Cardiac fibroblast (primary cell): ENCODE data around the gene GGT5.
"Not testable (repeated sequence)": the region's sequence is repeated elsewhere in the genome, so short reads cannot be mapped to it uniquely, and the experiment has no call there.

Experiments
- DNase-seq, 2 donors: peaks; one replicate each; pipeline versions ENCODE4 v3.0.0 to v3.0.0-alpha.2; 2010; ENCODE audit warnings: low read depth in 2 of 2
- H3K4me3 ChIP-seq, 2 donors: replicated peaks in 1 of 2; 1 replicate in 1 of 2; 2 replicates in 1 of 2; pipeline ENCODE4 v1.5.1; 2011; ENCODE audit warnings: low read depth in 2 of 2, low read length in 2 of 2, mild to moderate bottlenecking in 2 of 2, moderate library complexity in 1 of 2
- TF ChIP-seq, protein P1 (sequence below): IDR thresholded peaks from one replicate; pipeline ENCODE4 v1.5.1; 2011; ENCODE audit warnings: low read depth, mild to moderate bottlenecking, low read length, inconsistent platforms

GGT5 gene

DNA sequence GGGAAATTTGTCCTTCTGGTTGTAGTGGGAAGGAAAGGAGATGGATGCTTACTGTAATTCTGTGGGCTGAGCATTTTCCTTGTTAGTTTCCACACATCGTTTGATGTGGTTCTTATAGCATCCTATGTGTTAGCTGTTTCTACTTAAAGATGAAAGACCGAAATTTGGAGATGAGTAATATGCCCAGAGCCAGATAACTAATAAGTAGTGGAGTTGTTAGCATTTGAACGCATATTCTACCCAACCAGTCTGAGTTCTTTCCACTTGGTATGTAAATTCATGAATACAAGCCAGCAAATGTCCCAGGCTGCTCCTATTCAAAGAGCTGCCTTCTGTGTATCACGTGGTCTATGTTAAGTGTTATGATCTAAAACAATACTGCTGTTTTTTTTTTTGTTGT is 40.4 kb upstream of the GGT5 start:
- peak in 1 of 2 donors; percentile 40 for DNase-seq
- TF ChIP-seq, protein P1, sequence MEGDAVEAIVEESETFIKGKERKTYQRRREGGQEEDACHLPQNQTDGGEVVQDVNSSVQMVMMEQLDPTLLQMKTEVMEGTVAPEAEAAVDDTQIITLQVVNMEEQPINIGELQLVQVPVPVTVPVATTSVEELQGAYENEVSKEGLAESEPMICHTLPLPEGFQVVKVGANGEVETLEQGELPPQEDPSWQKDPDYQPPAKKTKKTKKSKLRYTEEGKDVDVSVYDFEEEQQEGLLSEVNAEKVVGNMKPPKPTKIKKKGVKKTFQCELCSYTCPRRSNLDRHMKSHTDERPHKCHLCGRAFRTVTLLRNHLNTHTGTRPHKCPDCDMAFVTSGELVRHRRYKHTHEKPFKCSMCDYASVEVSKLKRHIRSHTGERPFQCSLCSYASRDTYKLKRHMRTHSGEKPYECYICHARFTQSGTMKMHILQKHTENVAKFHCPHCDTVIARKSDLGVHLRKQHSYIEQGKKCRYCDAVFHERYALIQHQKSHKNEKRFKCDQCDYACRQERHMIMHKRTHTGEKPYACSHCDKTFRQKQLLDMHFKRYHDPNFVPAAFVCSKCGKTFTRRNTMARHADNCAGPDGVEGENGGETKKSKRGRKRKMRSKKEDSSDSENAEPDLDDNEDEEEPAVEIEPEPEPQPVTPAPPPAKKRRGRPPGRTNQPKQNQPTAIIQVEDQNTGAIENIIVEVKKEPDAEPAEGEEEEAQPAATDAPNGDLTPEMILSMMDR: no peak
- no peak overlapping the region for H3K4me3 ChIP-seq

DNA sequence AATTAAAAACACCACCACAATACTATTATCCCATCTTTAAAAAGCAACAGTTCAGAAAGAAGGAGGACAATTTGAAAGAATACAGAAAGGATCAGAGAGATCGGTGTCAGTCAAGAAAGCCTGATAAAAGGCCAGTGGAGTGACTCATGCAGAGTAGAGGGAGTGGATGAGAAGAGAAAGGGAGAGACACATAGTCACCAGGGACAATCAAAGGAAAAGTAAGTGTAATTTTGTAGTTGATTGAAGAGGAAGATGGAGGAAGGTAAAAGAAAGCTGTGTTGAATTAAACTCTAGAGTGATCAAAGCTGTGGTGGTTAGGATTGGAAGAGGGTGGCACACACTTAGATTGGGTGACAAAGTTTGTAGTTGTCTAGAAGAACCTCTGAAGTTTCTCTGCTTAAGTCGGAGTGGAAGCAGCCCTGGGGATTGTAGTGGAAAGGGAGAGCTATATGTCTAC is 39.9 kb upstream of the GGT5 start:
- H3K4me3 ChIP-seq: no peak overlapping the region
- peak in 1 of 2 donors; percentile 32 for DNase-seq
- TF ChIP-seq, protein P1: no peak

DNA sequence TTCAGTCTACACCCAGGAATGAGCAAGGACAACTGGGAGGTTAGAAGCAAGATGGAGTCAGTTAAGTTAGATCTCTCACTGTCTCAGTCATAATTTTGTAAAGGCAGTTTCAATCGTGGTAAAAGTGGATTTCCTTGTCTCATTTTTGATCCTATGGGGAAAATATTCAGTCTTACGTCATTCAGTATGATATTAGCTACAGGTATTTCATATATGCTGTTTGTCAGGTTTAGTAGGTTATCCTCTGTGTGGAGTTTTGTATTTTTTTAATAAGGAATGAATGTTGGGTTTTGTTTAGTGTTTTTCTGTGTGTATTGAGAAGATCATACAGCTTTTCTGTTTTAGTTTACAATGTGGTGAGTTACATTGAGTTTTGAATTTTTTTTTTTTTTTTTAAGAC is 37.5 kb upstream of the GGT5 start:
- TF ChIP-seq, protein P1: no peak
- DNase-seq: no peak
- no peak overlapping the region for H3K4me3 ChIP-seq

DNA sequence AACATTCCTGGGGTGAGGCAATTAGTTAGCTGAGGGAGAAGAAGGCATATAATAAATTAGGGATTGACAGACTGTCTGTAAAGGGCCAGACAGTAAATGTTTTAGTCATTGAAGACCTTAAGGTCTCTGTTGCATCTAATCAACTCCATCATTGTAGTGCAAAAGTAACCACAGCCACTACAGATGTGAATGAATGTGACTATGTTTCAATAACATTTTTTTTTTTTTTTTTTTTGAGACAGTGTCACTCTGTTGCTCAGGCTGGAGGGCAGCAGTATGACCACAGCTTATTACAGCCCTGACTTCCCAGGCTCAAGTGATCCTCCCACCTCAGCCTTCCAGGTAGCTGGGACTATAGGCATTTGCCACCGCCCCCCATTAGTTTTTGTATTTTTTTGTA is 35.5 kb upstream of the GGT5 start:
- not testable (repeated sequence) for DNase-seq, H3K4me3 ChIP-seq

DNA sequence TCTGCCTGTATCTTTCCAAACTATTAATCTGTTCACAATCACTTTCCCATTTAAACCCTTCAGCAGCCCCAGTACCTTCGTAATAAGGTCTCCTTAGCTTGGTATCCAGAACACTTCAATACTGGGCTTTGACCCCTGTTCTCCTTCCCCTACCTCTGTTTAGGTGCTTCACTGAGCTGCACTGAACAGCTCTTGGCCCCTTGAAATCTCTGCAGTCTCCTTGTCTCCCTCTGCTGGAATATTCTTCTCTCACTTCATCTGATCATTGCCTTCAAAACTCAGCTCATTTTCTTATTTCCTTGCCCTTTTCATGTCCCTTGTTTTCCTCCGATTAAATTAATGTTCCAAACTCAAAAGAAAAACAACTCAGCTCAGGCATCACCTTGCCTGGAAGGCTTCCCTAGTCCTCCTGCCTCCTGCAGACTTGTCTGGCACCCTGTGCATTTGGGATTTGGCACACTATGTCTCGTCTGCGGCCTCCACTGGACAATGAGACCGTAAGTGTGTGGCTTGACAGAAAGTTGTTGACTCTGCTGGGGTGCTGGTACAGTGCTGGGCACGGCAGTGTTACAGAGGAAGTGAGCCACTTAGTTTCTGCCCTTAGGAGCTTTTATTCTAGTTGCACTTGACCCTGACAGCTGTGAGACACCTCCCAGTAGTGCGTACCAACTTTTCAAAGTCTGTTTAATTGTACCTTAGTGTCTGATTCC is 30.0 kb upstream of the GGT5 start:
- not testable (repeated sequence) for DNase-seq, H3K4me3 ChIP-seq

DNA sequence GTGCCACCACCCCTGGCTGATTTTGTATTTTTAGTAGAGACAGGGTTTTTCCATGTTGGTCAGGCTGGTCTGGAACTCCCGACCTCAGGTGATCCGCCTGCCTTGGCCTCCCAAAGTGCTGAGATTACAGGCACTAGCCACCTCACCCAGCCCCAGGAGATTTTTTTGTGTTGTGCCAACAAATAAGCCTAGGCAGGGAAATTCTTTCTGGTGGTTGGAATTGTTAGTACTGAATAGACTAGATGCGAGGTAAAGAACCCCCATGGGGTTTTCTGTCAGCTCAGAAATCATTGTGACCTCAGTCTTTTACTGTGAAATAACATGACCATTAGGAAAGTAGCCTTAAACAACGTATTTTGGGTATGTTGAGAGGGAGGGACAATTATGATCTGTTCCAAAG is 29.0 kb upstream of the GGT5 start:
- not testable (repeated sequence) for DNase-seq, H3K4me3 ChIP-seq

DNA sequence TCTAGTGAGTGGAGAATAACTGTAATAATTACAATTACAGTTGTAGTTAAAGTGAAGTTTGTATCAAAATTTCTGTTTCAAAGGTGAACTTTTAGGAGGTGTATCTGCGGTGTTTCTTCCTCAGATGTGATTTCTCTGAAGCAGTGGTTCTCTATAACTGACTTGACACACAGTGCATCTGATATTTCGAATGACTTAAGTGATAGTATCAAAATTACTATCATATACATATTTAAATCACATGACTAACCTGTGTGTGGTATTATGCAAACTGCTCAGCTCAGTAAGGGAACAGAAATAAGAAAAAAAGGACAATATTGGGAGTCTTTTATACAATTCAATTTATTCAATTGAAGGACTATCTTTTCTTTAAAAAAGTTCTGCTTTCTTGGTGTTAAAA is 28.1 kb upstream of the GGT5 start:
- not testable (repeated sequence) for H3K4me3 ChIP-seq, DNase-seq

DNA sequence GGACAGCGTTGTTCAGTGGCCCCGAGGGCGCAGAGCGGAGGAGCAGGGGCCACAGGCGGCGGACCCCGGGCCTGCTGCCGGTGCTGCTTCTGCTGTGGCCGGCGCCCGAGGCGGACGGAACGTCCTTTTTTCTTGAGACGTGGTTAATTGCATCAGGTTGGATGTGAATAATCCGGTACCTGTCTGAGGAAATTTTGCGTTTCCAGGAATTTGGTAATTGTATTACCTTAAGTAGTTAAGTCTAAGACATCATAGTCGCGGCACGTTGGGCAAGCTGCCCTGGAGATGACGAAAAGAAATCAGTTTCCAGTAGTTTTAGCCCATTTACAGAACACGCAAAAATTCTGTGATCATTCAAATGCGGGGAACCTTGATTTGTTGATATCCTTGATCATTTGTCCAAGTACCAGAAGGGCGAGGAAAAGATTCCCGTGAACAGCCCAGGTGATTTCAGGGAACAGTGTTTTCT is 26.5 kb upstream of the GGT5 start:
- TF ChIP-seq, protein P1: no peak
- DNase-seq: peak; percentile 29 to 41
- peak overlapping the region; percentile 92 to 98 for H3K4me3 ChIP-seq
